Adrenal gland (tissue), 5 donors: ENCODE measurements around the gene NAV2.

Experiments
- POLR2A ChIP-seq, 2 donors: fragments of 450-650 bp; IDR thresholded peaks; one replicate each; pipeline ENCODE4 v1.6.1; 2017; ENCODE audit warnings: antibody characterized with exemption in 2 of 2, mild to moderate bottlenecking in 2 of 2, moderate library complexity in 1 of 2
- TF ChIP-seq, protein P1 (sequence below), 6 experiments: fragments of 450-650 bp in 4 of 6; fragments of 200-600 bp in 2 of 6; sonication (generic) in 1 of 6; IDR thresholded peaks; 1 replicate in 5 of 6; 2 replicates in 1 of 6; pipeline versions ENCODE4 v1.5.1 to v1.8.0; 2016 to 2021; ENCODE audit warnings: antibody characterized with exemption in 6 of 6, mild to moderate bottlenecking in 2 of 6, moderate library complexity in 1 of 6
- donor health status: DM: no; HTN: no; CAD: no.

DNA sequence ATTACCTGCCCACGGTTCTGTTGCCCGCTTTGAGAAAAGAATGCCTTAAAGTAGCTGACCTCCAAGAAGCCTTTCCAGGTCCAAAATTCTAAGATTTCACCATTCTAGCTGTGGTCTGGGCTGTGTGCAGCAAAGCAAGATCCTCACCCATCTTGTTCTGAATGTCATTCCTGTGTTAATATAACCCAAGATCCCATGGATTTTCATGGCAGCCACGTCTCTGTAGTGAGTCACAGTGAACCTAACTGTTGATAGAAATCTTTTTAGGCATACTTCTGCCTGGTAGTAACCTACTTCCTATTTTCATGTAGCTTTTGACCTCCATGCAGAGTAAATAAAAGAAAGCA is 210.0 kb downstream of the NAV2 start:
- TF ChIP-seq, protein P1, sequence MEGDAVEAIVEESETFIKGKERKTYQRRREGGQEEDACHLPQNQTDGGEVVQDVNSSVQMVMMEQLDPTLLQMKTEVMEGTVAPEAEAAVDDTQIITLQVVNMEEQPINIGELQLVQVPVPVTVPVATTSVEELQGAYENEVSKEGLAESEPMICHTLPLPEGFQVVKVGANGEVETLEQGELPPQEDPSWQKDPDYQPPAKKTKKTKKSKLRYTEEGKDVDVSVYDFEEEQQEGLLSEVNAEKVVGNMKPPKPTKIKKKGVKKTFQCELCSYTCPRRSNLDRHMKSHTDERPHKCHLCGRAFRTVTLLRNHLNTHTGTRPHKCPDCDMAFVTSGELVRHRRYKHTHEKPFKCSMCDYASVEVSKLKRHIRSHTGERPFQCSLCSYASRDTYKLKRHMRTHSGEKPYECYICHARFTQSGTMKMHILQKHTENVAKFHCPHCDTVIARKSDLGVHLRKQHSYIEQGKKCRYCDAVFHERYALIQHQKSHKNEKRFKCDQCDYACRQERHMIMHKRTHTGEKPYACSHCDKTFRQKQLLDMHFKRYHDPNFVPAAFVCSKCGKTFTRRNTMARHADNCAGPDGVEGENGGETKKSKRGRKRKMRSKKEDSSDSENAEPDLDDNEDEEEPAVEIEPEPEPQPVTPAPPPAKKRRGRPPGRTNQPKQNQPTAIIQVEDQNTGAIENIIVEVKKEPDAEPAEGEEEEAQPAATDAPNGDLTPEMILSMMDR (IDR thresholded peaks at IDR 0.05) = no peak
- no peak for TF ChIP-seq POLR2A (IDR thresholded peaks at IDR 0.05)
